Activated CD8-positive, alpha-beta memory T cell treated with anti-CD3 and anti-CD28 coated beads, Interleukin-2, amount 50 U/mL, for 24 hours (primary cell): ENCODE results near the gene ARL8B.

ENCODE experiments used
- DNase-seq: peaks from one replicate; pipeline ENCODE4 v3.0.0-alpha.2; 2020; ENCODE audit errors: extremely low read depth

ARL8B gene

DNA sequence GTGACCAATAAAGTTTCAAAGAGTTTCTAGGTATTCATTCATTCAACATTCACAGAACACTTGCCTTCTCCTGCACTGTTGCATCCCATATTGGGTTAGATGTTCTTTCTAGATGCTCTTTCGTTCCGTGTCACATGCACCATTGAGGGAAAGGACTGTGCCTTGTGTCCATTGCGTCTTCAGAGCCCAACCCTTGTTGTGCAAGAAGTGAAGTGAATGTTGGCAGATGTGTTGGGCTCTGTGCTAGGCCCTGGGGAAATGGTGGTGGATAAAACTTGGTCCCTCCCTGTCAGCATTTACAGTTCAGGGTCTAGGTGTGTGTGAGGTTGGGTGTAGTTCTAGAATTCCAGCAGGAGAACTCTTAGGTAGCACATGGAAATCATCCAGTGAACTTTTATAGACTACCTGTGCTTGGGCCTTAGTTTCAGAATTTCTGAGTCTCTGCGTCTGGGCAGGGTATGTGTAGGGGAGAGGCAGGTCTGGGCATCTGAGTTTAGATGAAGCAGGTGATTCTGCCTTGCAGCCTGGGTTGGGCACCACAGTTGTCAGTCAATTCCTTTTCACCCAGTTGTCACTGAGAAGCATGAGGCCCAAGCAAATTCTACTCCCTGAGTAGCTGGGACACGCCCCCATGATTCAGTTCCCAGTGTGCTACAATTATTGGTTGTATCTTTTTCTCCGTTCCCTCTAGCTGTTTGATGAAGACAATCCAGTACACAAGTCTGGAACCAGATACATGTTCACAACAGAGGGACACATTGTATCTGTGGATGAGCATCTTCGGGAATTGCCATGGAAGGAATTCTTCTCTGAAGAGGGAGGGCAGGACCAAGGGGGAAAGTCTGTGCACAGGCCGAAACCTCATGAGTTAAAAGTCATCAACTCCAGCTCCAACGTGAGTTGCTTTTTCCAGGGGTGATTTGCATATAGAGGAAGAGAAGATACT is 90.8 kb downstream of the ARL8B start:
- no peak for DNase-seq

DNA sequence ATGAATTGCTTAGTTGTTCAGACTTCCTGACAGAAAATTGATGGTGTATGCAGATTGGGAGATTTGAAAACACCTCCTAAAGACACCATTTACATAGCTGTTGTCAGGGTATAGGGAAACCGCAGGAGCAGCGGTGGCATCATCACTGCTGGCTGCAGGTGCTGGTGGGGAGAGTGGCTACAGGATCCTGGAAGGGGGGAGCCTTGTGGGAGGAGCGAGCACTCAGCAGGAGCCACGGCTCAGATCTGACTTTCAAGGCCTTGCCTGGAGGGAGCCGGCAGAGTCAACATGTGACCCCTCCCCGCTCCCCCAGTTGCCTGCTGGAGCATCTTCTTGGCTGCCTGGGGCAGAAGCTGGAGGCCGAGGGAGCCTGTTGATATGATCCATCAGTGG is 91.5 kb downstream of the ARL8B start:
- no peak for DNase-seq

- no peak for DNase-seq
These were observed 92.3 kb downstream of the ARL8B start for GRCh38 chr3:5214352-5214751.

GRCh38 chr3:5217824-5218595 is 95.9 kb downstream of the ARL8B start:
- no peak for DNase-seq

- no peak for DNase-seq
These were observed 96.7 kb downstream of the ARL8B start for GRCh38 chr3:5218815-5219214.

- no peak for DNase-seq
These were observed 97.1 kb downstream of the ARL8B start for GRCh38 chr3:5219216-5219615.

GRCh38 chr3:5220193-5220592 is 98.1 kb downstream of the ARL8B start:
- DNase-seq = no peak

DNA sequence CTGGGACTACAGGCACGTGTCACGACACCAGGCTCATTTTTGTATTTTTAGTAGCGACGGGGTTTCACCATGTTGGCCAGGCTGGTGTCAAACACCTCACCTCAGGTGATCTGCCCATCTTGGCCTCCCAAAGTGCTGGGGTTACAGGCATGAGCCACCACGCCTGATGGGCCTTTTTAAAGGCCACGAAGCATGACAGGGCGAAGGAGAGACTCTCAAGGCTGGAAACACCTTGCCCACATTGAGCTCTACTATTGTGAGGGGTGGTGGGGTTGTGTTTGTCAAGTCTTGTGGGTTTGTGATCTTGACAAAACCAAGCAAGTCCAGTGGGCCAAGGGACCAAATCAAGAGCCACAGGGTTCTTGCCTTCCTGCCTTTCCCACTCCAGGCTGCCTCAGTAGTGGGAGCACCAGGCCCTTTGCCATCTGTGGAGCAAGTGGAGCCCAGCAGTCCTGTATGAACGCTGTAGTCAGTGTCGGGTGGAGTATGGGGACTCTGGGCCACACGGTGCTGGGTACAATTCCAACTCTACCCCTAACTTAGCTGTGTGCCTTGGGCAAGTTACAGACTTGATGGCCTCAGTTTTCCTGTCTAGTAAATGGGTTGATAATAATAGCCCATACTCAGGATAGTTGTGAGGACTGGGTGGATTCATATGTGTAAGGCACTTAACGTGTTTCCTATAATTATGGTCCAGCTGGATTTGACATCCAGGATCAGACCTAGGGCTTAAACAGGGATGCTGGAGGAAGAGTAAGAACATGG is 98.8 kb downstream of the ARL8B start:
- DNase-seq = no peak

DNA sequence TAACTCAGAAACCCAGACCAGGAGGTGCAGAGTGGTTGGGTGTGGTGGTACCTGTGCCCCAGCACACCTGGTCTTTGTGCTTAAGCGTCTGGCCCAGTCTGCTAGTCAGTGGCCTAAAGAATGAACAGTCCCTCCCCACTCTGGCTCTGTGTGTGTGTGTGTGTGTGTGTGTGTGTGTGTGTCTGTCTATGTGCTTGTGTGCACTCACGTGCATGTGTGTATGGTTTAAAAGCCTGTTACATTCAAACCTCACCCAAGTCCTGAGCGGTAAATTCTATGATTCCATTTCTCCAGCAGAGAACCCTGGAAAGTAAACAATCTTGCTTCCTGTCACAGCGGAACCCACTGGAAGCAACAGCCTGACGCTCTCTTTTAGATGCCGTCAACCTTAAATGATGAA is 99.6 kb downstream of the ARL8B start:
- DNase-seq = no peak

GRCh38 chr3:5222283-5223005 is 100.4 kb downstream of the ARL8B start:
- DNase-seq = no peak

GRCh38 chr3:5226783-5227182 is 104.7 kb downstream of the ARL8B start:
- DNase-seq = no peak

DNA sequence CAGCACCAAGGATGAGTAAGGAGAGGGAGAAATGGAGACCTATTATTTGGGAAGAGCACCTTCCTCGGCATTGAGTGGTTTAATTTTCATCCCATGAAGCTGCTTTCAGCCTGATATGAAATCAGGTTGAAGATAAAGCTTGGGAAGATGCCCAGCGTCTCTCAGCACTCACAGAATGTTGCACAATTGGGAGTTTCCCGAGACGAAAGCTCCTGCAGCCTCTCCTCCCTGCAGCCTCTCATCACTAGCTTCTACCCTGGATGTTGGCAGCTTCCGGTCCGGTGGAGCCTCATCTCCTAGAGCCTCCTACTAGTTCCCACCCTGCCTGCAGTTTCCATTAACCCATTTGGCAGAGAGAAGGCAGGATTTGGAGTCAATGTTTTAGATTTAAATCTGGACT is 105.7 kb downstream of the ARL8B start:
- DNase-seq = no peak

DNA sequence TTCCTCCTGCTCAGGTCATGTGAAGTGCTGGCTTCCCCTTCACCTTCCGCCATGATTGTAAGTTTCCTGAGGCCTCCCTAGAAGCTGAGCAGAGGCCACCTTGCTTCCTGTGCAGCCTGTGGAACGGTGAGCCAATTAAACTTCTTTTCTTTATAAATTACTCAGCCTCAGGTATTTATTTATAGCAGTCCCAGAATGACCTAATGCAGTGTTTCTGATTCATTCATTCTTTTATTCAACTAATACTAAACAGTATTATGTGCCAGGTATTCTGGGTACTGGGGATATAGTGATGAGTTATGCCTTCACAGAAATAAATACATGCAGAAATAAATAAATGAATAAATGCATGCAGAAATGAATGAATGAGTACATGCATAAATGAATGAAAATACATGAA is 107.3 kb downstream of the ARL8B start:
- no peak for DNase-seq
